Mucosa of descending colon (tissue), 3 donors: ENCODE measurements around the gene PLSCR3. TPM values are rescaled to one million over a fixed set of nuclear protein-coding genes. Genes with fewer than 3 reads are reported as not detected.

Experiments used
- ATAC-seq: fragments of 200-7000 bp; cut with Tn5 transposase; one replicate; pipeline ENCODE4 v1.9.1; 2020; ENCODE audit warnings: mild to moderate bottlenecking, moderate library complexity
- DNase-seq, 3 donors: peaks; one replicate each; pipeline ENCODE4 v3.0.0-alpha.2; 2020
- H3K36me3 ChIP-seq: fragments of 200-600 bp; one replicate; pipeline ENCODE4 v1.8.0; 2021; ENCODE audit warnings: low read depth, mild to moderate bottlenecking
- H3K4me1 ChIP-seq: fragments of 200-600 bp; one replicate; pipeline ENCODE4 v1.8.0; 2021; ENCODE audit warnings: low read depth, mild to moderate bottlenecking
- H3K4me3 ChIP-seq: fragments of 200-600 bp; one replicate; pipeline ENCODE4 v1.8.0; 2021; ENCODE audit warnings: mild to moderate bottlenecking
- H3K9me3 ChIP-seq: fragments of 200-600 bp; one replicate; pipeline ENCODE4 v1.8.0; 2021; ENCODE audit warnings: mild to moderate bottlenecking
- CTCF ChIP-seq: fragments of 200-600 bp; IDR thresholded peaks from one replicate; pipeline ENCODE4 v1.8.0; 2022; ENCODE audit warnings: antibody characterized with exemption, mild to moderate bottlenecking
- intact Hi-C, 2 donors: fragments of 100-400 bp; cut with DNase I in 1 of 2; cut with micrococcal nuclease in 1 of 2; formaldehyde crosslinking; loops; one replicate each; pipeline versions ENCODE4 v1.11.0 to v1.11.1; 2022; cut with DNase I, micrococcal nuclease
- total RNA-seq, 3 donors: library from RNA; stranded (reverse); fragmentation: NEBNext Ultra II Directional in 2 of 3; extraction: Animal tissue kit (Norgen Biotek cat#: 25700) in 2 of 3; gene quantifications; one replicate each; pipeline versions ENCODE4 v1.2.1 to v1.2.4, GENCODE V29; 2021 to 2023
- donor health status: DM: no; HTN: no; CAD: no; lungs with moderate emphysema.
- donor health status: DM: no; HTN: no; CAD: no.
- donor health status: DM: no; HTN: yes; CAD: no.

PLSCR3 gene
- total RNA-seq, 3 donors from 2014 or later = 5.5 to 21.6 (median 16.4) TPM

- Histone ChIP-seq H3K4me3 (no peak overlapping the region), H3K36me3 (peaks cover 2% of the 10 kb centered on the region), H3K4me1 (peaks cover 14% of the 10 kb centered on the region), H3K9me3 (no peaks in the 10 kb centered on the region)
- no peak for DNase-seq
- no peak for TF ChIP-seq CTCF
- intact Hi-C loops = loop anchor here in 1 of 2 donors (10.0 kb wide), 1 partner anchor 73 kb away; no protein-coding TSS in a partner anchor
- ATAC-seq = no peak
These were observed 46.5 kb downstream of the PLSCR3 start for GRCh38 chr17:7347630-7348477.

GRCh38 chr17:7346761-7347614 is 47.3 kb downstream of the PLSCR3 start:
- no peak overlapping the region for H3K4me3 ChIP-seq
- intact Hi-C loops = loop anchor here in 1 of 2 donors (10.0 kb wide), 1 partner anchor 72 kb away; no protein-coding TSS in a partner anchor
- H3K9me3 ChIP-seq = no peaks in the 10 kb centered on the region
- no peak for TF ChIP-seq CTCF
- DNase-seq = no peak
- H3K4me1 ChIP-seq = peaks cover 9% of the 10 kb centered on the region
- ATAC-seq = no peak
- peaks cover 2% of the 10 kb centered on the region for H3K36me3 ChIP-seq

DNA sequence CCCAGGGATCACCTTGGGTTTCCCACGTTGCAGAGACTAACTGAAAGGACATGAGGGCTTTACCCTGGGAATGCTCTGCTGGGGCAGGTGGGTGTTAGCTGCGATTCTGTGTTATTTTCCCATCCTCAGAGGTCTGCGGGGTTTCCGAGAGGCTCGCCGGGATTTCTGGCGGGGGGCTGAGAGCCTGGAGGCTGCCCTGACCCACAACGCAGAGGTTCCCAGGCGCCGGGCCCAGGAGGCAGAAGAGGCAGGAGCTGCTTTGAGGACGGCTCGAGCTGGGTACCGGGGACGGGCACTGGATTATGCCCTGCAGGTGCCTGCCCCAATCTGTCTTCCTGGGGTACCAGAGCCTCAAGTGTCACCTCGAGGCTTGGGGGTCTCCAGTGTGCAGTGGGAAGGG is 51.1 kb downstream of the PLSCR3 start:
- intact Hi-C loops = loop anchor here in 1 of 2 donors (10.0 kb wide), 1 partner anchor 68 kb away; no protein-coding TSS in a partner anchor
- H3K36me3 ChIP-seq = no peaks in the 10 kb centered on the region
- TF ChIP-seq CTCF = no peak
- DNase-seq = no peak
- no peaks in the 10 kb centered on the region for H3K4me1 ChIP-seq
- no peaks in the 10 kb centered on the region for H3K9me3 ChIP-seq
- no peak for ATAC-seq
- H3K4me3 ChIP-seq = no peak overlapping the region

DNA sequence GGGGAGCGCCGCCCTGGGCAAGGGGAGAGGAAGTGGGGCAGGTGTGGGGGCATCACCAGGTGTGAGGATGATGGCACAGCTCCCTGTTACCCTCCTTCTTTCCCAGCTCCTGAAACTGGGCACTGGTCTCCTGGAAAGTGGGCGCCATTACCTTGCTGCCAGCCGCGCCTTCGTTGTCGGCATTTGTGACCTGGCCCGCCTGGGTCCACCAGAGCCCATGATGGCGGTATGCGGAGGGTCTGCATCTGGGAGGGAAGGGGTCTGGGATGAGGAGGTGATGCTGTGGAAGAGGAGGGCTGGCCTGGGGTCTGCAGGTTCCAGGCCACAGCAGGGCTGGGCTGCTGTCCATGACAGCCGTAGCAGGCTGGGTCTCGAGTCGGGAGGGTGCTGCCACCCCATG is 52.5 kb downstream of the PLSCR3 start:
- DNase-seq (no peak), ATAC-seq (no peak)
- Histone ChIP-seq H3K9me3 (no peaks in the 10 kb centered on the region), H3K4me1 (no peaks in the 10 kb centered on the region), H3K4me3 (no peak overlapping the region), H3K36me3 (no peaks in the 10 kb centered on the region)
- intact Hi-C loops = loop anchor here in 1 of 2 donors (10.0 kb wide), 1 partner anchor 67 kb away; no protein-coding TSS in a partner anchor
- no peak for TF ChIP-seq CTCF

GRCh38 chr17:7340179-7340578 is 54.1 kb downstream of the PLSCR3 start:
- H3K9me3 ChIP-seq = no peaks in the 10 kb centered on the region
- H3K4me3 ChIP-seq = no peak overlapping the region
- no peak for ATAC-seq
- H3K4me1 ChIP-seq = no peaks in the 10 kb centered on the region
- no peak for TF ChIP-seq CTCF
- no peak for DNase-seq
- no peaks in the 10 kb centered on the region for H3K36me3 ChIP-seq
- intact Hi-C loops = loop anchor here in 1 of 2 donors (10.0 kb wide), 1 partner anchor 65 kb away; no protein-coding TSS in a partner anchor

Other genes with a start within 250 kb of the PLSCR3 start
- gene ASGR1, start 215.2 kb downstream of the PLSCR3 start, total RNA-seq = 1 to 10 TPM in 2 of 3 donors, under 1 TPM in 1; 0.35 to 1.6 (median 1.2) TPM
- gene DLG4, start 174.7 kb downstream of the PLSCR3 start, total RNA-seq = 10 to 100 TPM in 1 of 3 donors, 1 to 10 TPM in 2; 4.1 to 34.5 (median 6.6) TPM
- 1,000 to 10,000 TPM in 1 of 3 donors, 100 to 1,000 TPM in 2; 729 to 1,007 (median 804) TPM for gene ACADVL, start 174.6 kb downstream of the PLSCR3 start, total RNA-seq
- gene DVL2, start 160.0 kb downstream of the PLSCR3 start, total RNA-seq = 10 to 100 TPM; 33.4 to 52.0 (median 36.0) TPM
- gene PHF23, start 155.1 kb downstream of the PLSCR3 start, total RNA-seq = 10 to 100 TPM; 36.0 to 49.8 (median 36.8) TPM
- gene GABARAP, start 152.1 kb downstream of the PLSCR3 start, total RNA-seq = 100 to 1,000 TPM; 424 to 499 (median 484) TPM
- 100 to 1,000 TPM; 117 to 123 (median 117) TPM for gene CTDNEP1, start 142.8 kb downstream of the PLSCR3 start, total RNA-seq
- 10 to 100 TPM; 34.9 to 45.6 (median 42.2) TPM for gene ELP5, start 142.3 kb downstream of the PLSCR3 start, total RNA-seq
- 1,000 to 10,000 TPM in 1 of 3 donors, 100 to 1,000 TPM in 2; 586 to 1,244 (median 934) TPM for gene CLDN7, start 132.0 kb downstream of the PLSCR3 start, total RNA-seq
- 10 to 100 TPM in 1 of 3 donors, 1 to 10 TPM in 2; 5.3 to 78.2 (median 6.1) TPM for gene SLC2A4, start 112.8 kb downstream of the PLSCR3 start, total RNA-seq
- gene YBX2, start 99.9 kb downstream of the PLSCR3 start, total RNA-seq = 10 to 100 TPM; 17.9 to 71.4 (median 37.8) TPM
- gene EIF5A, start 86.9 kb downstream of the PLSCR3 start, total RNA-seq = 100 to 1,000 TPM; 281 to 492 (median 313) TPM
- 10 to 100 TPM; 68.1 to 89.8 (median 83.2) TPM for gene GPS2, start 79.2 kb downstream of the PLSCR3 start, total RNA-seq
- 10 to 100 TPM; 39.0 to 59.1 (median 44.9) TPM for gene NEURL4, start 65.2 kb downstream of the PLSCR3 start, total RNA-seq
- gene ACAP1, start 58.0 kb downstream of the PLSCR3 start, total RNA-seq = 10 to 100 TPM in 2 of 3 donors, 1 to 10 TPM in 1; 9.2 to 16.5 (median 11.2) TPM
- 10 to 100 TPM in 1 of 3 donors, 1 to 10 TPM in 2; 8.2 to 10.3 (median 8.5) TPM for gene KCTD11, start 42.4 kb downstream of the PLSCR3 start, total RNA-seq
- under 1 TPM in 1 of 3 donors, not detected in 2; 0.26 TPM for gene TMEM95, start 39.4 kb downstream of the PLSCR3 start, total RNA-seq
- gene TNK1, start 13.4 kb downstream of the PLSCR3 start, total RNA-seq = 10 to 100 TPM; 16.4 to 29.5 (median 20.7) TPM
- gene TMEM256, start 9.6 kb upstream of the PLSCR3 start, total RNA-seq = 10 to 100 TPM; 51.9 to 85.1 (median 64.9) TPM
- 10 to 100 TPM in 1 of 3 donors, 1 to 10 TPM in 2; 2.9 to 38.0 (median 6.7) TPM for gene NLGN2, start 13.3 kb upstream of the PLSCR3 start, total RNA-seq
- not detected for gene SPEM1, start 25.8 kb upstream of the PLSCR3 start, total RNA-seq
- gene SPEM2, start 31.1 kb upstream of the PLSCR3 start, total RNA-seq = not detected
- gene SPEM3, start 34.3 kb upstream of the PLSCR3 start, total RNA-seq = not detected
- 10 to 100 TPM in 2 of 3 donors, 1 to 10 TPM in 1; 8.8 to 22.5 (median 16.4) TPM for gene TMEM102, start 40.9 kb upstream of the PLSCR3 start, total RNA-seq
- 1 to 10 TPM; 1.4 to 3.0 (median 2.2) TPM for gene FGF11, start 45.0 kb upstream of the PLSCR3 start, total RNA-seq
- 1 to 10 TPM; 6.0 to 8.3 (median 7.7) TPM for gene CHRNB1, start 50.5 kb upstream of the PLSCR3 start, total RNA-seq
- 10 to 100 TPM; 16.6 to 93.9 (median 18.5) TPM for gene ZBTB4, start 85.1 kb upstream of the PLSCR3 start, total RNA-seq
- not detected for gene SLC35G6, start 86.9 kb upstream of the PLSCR3 start, total RNA-seq
- gene POLR2A, start 89.8 kb upstream of the PLSCR3 start, total RNA-seq = 100 to 1,000 TPM; 101 to 124 (median 118) TPM
- 10 to 100 TPM; 11.6 to 69.4 (median 15.8) TPM for gene TNFSF12, start 154.5 kb upstream of the PLSCR3 start, total RNA-seq
- 10 to 100 TPM; 41.0 to 74.6 (median 73.3) TPM for gene TNFSF13, start 164.2 kb upstream of the PLSCR3 start, total RNA-seq
- gene SENP3, start 167.4 kb upstream of the PLSCR3 start, total RNA-seq = 10 to 100 TPM; 27.9 to 60.2 (median 37.7) TPM
- gene CD68, start 185.1 kb upstream of the PLSCR3 start, total RNA-seq = 10 to 100 TPM; 41.4 to 91.9 (median 50.7) TPM
- gene MPDU1, start 189.3 kb upstream of the PLSCR3 start, total RNA-seq = 100 to 1,000 TPM in 1 of 3 donors, 10 to 100 TPM in 2; 55.2 to 101 (median 94.5) TPM
- gene SOX15, start 195.6 kb upstream of the PLSCR3 start, total RNA-seq = 1 to 10 TPM in 1 of 3 donors, under 1 TPM in 2; 0.38 to 4.4 (median 0.41) TPM
- 10 to 100 TPM; 23.0 to 53.3 (median 28.1) TPM for gene FXR2, start 220.4 kb upstream of the PLSCR3 start, total RNA-seq
- gene SAT2, start 233.3 kb upstream of the PLSCR3 start, total RNA-seq = 100 to 1,000 TPM in 1 of 3 donors, 10 to 100 TPM in 2; 49.1 to 104 (median 76.9) TPM
- under 1 TPM in 2 of 3 donors, not detected in 1; 0.25 to 0.89 TPM for gene SHBG, start 235.6 kb upstream of the PLSCR3 start, total RNA-seq